ENCODE results near the gene USP44. TPM values are rescaled to one million over a fixed set of nuclear protein-coding genes. Genes with fewer than 3 reads are reported as not detected.
A peak's percentile ranks its signal among the peaks of the same experiment; 100 is the strongest.

The USP44 gene
- total and polyA plus RNA-seq, 2 experiments from 2014 or later = 235 to 248 TPM

DNA sequence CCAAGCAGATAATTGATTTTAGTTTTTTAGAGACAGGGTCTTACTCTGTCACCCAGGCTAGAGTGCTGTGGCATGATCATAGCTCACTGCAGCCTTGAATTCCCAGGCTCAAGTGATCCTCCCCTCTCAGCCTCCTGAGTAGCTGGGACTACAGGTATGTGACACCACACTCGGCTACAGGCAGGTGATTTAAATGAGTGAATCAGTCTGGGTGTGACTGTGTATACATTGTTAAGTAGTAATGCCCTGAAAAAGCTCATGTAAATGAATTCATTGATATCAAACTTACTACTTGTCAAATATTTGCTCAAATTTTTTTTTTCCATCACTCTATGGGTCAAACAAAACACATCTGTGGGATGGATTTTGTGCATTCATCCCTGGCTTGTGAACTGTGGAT lies 6.3 kb upstream of the USP44 start:
- H3K9me3 Mint-ChIP-seq = no peaks in the 10 kb centered on the region
- Histone ChIP-seq H3K4me1 (ENCODE audit: insufficient read depth) (peaks cover 30% of the 10 kb centered on the region), H3K27ac (ENCODE audit: low read depth) (no peak overlapping the region), H3K27me3 (ENCODE audit: insufficient read depth) (no peaks in the 10 kb centered on the region), H3F3A (replicated peaks; ENCODE audit: low read depth) (no peaks in the 10 kb centered on the region), H2AFZ (no peak overlapping the region), H3K4me3 (no peak overlapping the region), H3K36me3 (ENCODE audit: insufficient read depth) (no peaks in the 10 kb centered on the region), H4K20me1 (replicated peaks; ENCODE audit: insufficient read depth) (no peaks in the 10 kb centered on the region), H3K79me2 (replicated peaks; ENCODE audit: insufficient read depth) (peaks cover 55% of the 10 kb centered on the region), H3K9me2 (ENCODE audit: insufficient read depth) (no peaks in the 10 kb centered on the region), H3K4me2 (no peak overlapping the region)
- peaks cover 2% of the 10 kb centered on the region for H3K27me3 Mint-ChIP-seq (ENCODE audit: insufficient read depth, low read depth, poor library complexity)
- no peak for ATAC-seq
- no peak for TF ChIP-seq NANOG (IDR thresholded peaks at IDR 0.05; ENCODE audit: borderline replicate concordance)
- TF ChIP-seq JUNB (IDR thresholded peaks at IDR 0.05; ENCODE audit: unreplicated experiment) = no peak
- TF ChIP-seq, protein P1, sequence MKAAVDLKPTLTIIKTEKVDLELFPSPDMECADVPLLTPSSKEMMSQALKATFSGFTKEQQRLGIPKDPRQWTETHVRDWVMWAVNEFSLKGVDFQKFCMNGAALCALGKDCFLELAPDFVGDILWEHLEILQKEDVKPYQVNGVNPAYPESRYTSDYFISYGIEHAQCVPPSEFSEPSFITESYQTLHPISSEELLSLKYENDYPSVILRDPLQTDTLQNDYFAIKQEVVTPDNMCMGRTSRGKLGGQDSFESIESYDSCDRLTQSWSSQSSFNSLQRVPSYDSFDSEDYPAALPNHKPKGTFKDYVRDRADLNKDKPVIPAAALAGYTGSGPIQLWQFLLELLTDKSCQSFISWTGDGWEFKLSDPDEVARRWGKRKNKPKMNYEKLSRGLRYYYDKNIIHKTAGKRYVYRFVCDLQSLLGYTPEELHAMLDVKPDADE (IDR thresholded peaks at IDR 0.05) = no peak
- TF ChIP-seq EZH2phosphoT487 (IDR thresholded peaks at IDR 0.05; ENCODE audit: unreplicated experiment) = no peak
- TF ChIP-seq ZNF114 (CRISPR knock-in tag; IDR thresholded peaks at IDR 0.05) = no peak
- no peak for TF ChIP-seq STAT1 (IDR thresholded peaks at IDR 0.05; ENCODE audit: unreplicated experiment)
- no peak for TF ChIP-seq EZH2 (IDR thresholded peaks at IDR 0.05; ENCODE audit: low read depth, unreplicated experiment)
- TF ChIP-seq ZNF331 (CRISPR knock-in tag; IDR thresholded peaks at IDR 0.05; ENCODE audit: low read depth) = no peak
- TF ChIP-seq ZNF462 (CRISPR knock-in tag; IDR thresholded peaks at IDR 0.05) = no peak
- TF ChIP-seq, protein P2, sequence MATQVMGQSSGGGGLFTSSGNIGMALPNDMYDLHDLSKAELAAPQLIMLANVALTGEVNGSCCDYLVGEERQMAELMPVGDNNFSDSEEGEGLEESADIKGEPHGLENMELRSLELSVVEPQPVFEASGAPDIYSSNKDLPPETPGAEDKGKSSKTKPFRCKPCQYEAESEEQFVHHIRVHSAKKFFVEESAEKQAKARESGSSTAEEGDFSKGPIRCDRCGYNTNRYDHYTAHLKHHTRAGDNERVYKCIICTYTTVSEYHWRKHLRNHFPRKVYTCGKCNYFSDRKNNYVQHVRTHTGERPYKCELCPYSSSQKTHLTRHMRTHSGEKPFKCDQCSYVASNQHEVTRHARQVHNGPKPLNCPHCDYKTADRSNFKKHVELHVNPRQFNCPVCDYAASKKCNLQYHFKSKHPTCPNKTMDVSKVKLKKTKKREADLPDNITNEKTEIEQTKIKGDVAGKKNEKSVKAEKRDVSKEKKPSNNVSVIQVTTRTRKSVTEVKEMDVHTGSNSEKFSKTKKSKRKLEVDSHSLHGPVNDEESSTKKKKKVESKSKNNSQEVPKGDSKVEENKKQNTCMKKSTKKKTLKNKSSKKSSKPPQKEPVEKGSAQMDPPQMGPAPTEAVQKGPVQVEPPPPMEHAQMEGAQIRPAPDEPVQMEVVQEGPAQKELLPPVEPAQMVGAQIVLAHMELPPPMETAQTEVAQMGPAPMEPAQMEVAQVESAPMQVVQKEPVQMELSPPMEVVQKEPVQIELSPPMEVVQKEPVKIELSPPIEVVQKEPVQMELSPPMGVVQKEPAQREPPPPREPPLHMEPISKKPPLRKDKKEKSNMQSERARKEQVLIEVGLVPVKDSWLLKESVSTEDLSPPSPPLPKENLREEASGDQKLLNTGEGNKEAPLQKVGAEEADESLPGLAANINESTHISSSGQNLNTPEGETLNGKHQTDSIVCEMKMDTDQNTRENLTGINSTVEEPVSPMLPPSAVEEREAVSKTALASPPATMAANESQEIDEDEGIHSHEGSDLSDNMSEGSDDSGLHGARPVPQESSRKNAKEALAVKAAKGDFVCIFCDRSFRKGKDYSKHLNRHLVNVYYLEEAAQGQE (IDR thresholded peaks at IDR 0.05; ENCODE audit: unreplicated experiment) = no peak
- TF ChIP-seq CREB1 (CRISPR knock-in tag; IDR thresholded peaks at IDR 0.05; ENCODE audit: low read depth) = no peak
- TF ChIP-seq POLR2AphosphoS5 (IDR thresholded peaks at IDR 0.05; ENCODE audit: low read depth) = no peak
- no peak for TF ChIP-seq CTCF (conservative IDR thresholded peaks at IDR 0.05; ENCODE audit: low read depth in 2 of 2)
- peak overlapping the region; percentile 41; the same call in 1 of the 2 replicates for H3K27ac Mint-ChIP-seq
- H3K4me3 Mint-ChIP-seq = no peak overlapping the region
- H3K36me3 Mint-ChIP-seq (ENCODE audit: low read depth) = peaks cover 51% of the 10 kb centered on the region
- H3K4me1 Mint-ChIP-seq = peaks cover 37% of the 10 kb centered on the region
- DNase-seq (ENCODE audit: low spot score) = no peak

Measured in GM23338 (cell line).